GM10266 (cell line): ENCODE data around the gene FREM1.
"Not testable (repeated sequence)": the region's sequence is repeated elsewhere in the genome, so short reads cannot be mapped to it uniquely, and the experiment has no call there.

Source experiments
- DNase-seq: peaks from one replicate; pipeline ENCODE4 v3.0.0; 2012; ENCODE audit errors: extremely low spot score
- TF ChIP-seq, protein P1 (sequence below): IDR thresholded peaks from 2 replicates; pipeline ENCODE4 v1.5.1; 2012; ENCODE audit warnings: mild to moderate bottlenecking, low read depth; ENCODE audit not compliant: control insufficient read depth, insufficient read depth; ENCODE audit errors: missing control alignments

Gene FREM1

DNA sequence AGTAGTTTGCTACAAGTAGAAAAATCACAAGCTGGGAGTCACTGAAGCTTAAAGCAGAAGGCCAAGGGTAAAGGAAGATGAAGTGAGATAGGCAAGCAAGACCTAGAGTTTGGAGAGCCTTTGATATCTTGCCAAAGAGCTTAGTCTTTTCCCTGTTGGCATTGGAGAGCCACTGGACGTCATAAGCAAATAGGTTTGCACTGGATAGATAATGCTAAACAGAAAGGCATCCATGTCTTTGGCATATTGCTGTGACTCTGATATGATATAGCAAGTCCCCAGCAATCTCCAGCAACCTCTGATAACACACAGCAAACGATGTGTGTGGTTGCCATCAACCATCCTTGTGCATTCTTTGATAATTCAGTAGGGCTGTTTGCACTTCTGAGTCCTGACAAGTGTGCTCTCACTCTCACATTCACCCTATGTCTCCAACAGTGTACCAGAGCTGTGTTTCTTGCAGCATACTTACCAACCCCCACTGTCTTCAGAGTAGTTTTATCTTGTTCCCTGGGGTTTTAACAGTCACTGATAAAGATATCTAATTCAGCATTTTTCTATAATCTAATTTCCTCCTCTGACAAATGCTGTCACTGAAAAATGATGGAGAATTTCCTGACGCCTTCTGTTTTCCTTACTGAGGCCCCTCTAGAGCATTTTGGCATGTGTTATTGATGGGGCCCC, 16.9 kb upstream of the FREM1 start:
- TF ChIP-seq, protein P1, sequence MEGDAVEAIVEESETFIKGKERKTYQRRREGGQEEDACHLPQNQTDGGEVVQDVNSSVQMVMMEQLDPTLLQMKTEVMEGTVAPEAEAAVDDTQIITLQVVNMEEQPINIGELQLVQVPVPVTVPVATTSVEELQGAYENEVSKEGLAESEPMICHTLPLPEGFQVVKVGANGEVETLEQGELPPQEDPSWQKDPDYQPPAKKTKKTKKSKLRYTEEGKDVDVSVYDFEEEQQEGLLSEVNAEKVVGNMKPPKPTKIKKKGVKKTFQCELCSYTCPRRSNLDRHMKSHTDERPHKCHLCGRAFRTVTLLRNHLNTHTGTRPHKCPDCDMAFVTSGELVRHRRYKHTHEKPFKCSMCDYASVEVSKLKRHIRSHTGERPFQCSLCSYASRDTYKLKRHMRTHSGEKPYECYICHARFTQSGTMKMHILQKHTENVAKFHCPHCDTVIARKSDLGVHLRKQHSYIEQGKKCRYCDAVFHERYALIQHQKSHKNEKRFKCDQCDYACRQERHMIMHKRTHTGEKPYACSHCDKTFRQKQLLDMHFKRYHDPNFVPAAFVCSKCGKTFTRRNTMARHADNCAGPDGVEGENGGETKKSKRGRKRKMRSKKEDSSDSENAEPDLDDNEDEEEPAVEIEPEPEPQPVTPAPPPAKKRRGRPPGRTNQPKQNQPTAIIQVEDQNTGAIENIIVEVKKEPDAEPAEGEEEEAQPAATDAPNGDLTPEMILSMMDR = no peak
- DNase-seq = no peak

DNA sequence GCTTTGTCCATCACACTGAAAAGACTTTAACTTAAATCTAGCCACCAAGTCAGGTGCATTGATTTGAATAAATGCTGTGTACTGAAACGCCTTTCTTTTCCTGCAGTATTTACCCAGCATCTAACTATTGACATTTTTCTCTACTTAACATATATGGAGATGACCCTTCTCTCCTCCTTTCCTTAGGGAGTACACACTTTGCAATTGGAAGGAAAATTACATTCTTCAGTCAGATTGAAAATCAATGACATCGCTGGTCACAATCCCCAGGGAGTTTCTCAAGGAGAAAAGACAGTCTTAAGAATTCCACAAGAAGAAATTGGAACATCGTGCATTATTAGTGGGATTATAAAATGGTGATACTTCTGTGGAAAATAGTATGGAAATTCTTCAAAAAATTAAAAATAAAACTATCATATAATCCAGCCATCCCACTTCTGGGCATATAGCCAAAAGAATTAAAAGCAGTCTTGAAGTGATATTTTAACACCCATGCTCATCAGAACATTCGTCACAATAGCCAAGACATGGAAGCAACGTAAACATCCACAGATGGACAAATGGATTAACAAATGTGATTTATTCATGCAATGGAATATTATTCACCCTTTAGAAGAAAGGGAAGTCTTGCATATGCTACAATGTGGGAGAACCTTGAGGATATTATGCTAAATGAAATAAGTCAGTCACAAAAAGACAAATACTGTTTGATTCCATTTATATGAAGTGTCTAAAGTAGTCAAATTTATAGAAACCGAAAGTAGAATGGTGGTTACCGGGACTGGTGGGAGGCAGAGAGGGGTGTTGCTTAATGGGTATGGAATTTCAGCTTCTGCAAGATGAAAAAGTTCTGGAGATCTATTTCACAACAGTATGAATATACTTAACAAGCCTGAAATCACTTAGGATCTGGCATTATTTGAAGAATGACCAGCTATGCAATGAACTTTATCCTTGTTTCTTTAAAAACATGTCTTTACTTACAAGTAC, 14.3 kb upstream of the FREM1 start:
- TF ChIP-seq, protein P1 = no peak

DNA sequence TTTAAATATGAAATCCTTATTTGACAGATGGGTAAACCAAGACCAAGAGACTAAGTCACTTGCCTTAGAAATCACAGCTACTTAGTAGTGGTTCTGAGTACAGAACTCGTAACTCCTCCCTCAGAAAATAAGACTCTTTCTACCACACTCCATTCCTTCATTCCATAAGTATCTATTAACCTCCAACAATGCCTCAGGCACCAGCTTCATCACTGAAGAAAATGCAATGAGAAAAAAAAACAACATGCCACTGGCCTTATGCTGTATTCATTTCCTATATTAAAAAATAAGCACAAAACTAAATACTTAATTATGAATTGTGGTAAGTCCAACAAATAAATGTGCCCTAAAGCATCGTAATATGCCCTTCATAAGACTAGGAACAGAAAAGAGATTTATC, 13.5 kb upstream of the FREM1 start:
- no peak for DNase-seq
- TF ChIP-seq, protein P1 = no peak

More for the DNA sequence above, 14.3 kb upstream of the FREM1 start:
- no peak for DNase-seq

DNA sequence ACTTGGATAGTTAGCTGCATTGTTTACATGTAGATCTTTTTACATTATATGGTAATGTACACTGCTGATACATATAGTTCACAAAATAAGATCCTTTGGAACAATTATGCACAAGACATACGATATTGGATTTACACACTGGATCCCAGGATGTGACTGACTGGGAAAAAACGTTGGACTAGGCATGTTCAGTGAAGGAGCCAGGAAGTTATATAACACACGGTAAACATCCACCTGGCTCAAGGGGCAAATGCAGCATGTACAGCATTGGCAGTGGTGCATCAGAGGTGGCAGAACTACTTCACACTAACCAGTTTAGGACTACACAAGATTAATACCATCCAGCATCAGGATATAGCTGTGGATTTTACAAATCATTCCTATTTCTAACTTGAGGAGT, 10.6 kb upstream of the FREM1 start:
- not testable (repeated sequence) for DNase-seq

DNA sequence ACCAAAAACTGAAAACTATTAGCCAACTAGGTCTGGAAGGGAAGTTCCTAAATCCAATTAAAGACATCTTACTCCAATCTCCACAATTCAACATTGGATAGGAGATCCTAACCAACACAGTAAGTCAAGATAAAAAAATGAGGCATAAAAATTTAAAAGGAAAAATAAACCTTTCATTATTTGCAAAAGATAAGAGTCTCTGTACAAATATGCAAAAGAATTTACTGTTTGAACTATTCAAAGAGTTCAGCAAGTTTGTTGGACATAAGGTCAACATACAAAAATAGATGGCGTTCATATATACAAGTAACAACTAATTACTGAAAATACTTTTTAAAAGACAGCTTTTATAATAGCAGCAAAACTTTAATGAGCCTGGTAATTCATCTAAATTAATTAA, 3.1 kb upstream of the FREM1 start:
- TF ChIP-seq, protein P1 = no peak
- DNase-seq = no peak

DNA sequence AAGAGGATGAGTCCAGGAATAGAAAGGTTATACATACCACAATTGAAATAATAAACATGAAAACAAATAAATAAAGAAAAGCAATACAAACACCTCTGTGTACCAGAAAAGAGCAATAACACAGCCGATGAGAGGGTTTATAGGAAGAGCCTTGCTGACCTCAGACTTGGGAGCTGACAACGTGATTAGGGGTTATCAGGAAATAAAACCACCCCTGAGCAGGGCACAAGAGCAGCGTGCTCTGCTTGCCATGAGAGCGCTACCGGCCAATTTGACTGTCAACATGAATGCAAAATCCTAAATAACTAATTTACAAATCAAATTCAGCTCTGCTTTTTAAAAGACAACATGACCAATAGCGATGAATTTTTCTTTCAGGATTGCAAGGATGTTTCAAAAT, 2.6 kb upstream of the FREM1 start:
- TF ChIP-seq, protein P1 = no peak
- DNase-seq = no peak

DNA sequence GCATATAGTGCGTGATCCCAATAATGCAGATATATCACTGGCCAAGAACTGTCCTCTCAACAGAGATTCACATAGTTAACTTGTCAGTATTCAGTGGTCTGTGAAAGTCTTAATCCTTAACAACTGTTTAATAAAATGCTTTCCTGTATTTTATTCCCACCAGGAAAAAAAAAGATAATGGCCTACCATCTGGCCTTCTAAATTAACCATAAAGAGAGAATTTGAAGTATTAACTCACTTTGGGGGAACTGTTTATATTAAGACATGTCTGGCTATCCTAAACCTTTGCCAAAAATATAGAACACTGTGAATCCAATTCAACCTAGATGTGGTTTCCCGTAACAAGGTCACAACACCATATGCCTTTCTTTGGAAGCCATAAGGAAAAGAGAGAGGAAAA, 818 bp upstream of the FREM1 start:
- DNase-seq = no peak
- TF ChIP-seq, protein P1 = no peak
